Activated CD8-positive, alpha-beta T cell treated with anti-CD3 and anti-CD28 coated beads for 36 hours (primary cell): ENCODE data around the gene FXYD7. TPM values are rescaled to one million over a fixed set of nuclear protein-coding genes. Genes with fewer than 3 reads are reported as not detected.

Experiments used
- total RNA-seq, 2 experiments: library from RNA; stranded (reverse); gene quantifications; one replicate each; pipeline ENCODE4 v1.2.3, GENCODE V29; 2021

Gene FXYD7
- total RNA-seq, 2 experiments from 2014 or later: 0.38 TPM; not detected in 1

Other genes starting within 250 kb of the FXYD7 start
- 1 to 10 TPM; 4.2 to 4.4 TPM for gene ZNF30, start 216.4 kb upstream of the FXYD7 start, total RNA-seq
- 1 to 10 TPM; 5.1 to 5.6 TPM for gene ZNF792, start 179.0 kb upstream of the FXYD7 start, total RNA-seq
- 100 to 1,000 TPM; 128 to 134 TPM for gene GRAMD1A, start 142.9 kb upstream of the FXYD7 start, total RNA-seq
- gene SCN1B, start 112.8 kb upstream of the FXYD7 start, total RNA-seq: under 1 TPM; 0.63 to 0.90 TPM
- gene HPN, start 101.5 kb upstream of the FXYD7 start, total RNA-seq: under 1 TPM in 1 of 2 experiments, not detected in 1; 0.11 TPM
- not detected for gene FXYD3, start 27.4 kb upstream of the FXYD7 start, total RNA-seq
- gene LGI4, start 8.2 kb upstream of the FXYD7 start, total RNA-seq: under 1 TPM; 0.25 to 0.27 TPM
- gene FXYD1, start 4.4 kb upstream of the FXYD7 start, total RNA-seq: 1 to 10 TPM in 1 of 2 experiments, not detected in 1; 1.9 TPM
- 100 to 1,000 TPM; 225 to 241 TPM for gene FXYD5, start 11.5 kb downstream of the FXYD7 start, total RNA-seq
- gene FAM187B, start 85.5 kb downstream of the FXYD7 start, total RNA-seq: not detected
- 10 to 100 TPM; 20.0 to 20.6 TPM for gene LSR, start 105.7 kb downstream of the FXYD7 start, total RNA-seq
- 100 to 1,000 TPM; 111 to 115 TPM for gene USF2, start 125.7 kb downstream of the FXYD7 start, total RNA-seq
- gene HAMP, start 139.3 kb downstream of the FXYD7 start, total RNA-seq: under 1 TPM in 1 of 2 experiments, not detected in 1; 0.32 TPM
- gene MAG, start 148.9 kb downstream of the FXYD7 start, total RNA-seq: under 1 TPM; 0.20 to 0.31 TPM
- gene CD22, start 185.9 kb downstream of the FXYD7 start, total RNA-seq: 1 to 10 TPM; 2.3 to 2.8 TPM
- gene FFAR1, start 204.6 kb downstream of the FXYD7 start, total RNA-seq: not detected
- 1 to 10 TPM; 1.1 to 1.2 TPM for gene FFAR3, start 215.2 kb downstream of the FXYD7 start, total RNA-seq
- under 1 TPM; 0.18 to 0.56 TPM for gene GPR42, start 227.8 kb downstream of the FXYD7 start, total RNA-seq